ENCODE results near the gene RPL9. TPM values are rescaled to one million over a fixed set of nuclear protein-coding genes. Genes with fewer than 3 reads are reported as not detected.

Gene RPL9
- total and polyA plus RNA-seq, 4 donors: 1,118 to 6,864 (median 1,912) TPM

DNA sequence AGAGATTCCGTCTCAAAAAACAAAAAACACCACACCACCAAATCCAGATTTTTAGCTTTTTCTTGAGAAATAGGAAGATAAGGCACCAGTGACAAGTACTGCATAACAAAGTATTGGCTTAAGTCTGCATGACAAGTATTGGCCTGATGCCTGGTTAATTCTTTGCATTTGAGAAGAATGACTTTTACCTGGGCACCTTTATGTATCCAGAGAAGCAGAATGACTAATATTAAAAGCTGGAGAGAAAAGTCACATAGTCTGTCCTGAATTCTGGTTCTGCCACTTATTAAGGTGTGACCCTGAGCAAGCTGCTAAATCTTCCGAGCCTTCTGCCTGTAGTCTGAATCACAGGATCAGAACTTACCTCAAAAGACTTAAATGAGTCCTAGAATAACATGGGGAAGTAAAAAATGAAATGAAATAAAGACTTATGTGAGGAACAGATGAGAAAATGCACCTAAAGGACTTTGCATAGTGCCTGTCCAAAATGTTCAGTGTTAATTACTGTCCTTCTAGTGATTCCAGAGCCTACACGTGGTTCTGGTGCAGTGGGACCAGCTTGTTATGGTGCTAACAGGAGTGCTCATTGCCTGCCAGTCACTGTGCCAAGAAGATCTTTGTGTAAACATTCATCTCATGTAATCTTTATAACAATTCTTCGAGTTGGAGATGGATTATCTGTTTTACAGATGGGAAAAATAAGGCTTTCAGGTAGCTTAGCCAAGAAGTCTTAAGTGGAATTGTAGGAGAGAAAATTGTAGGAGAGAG, 36.9 kb upstream of the RPL9 start:
- peaks cover 2 to 4% of the 10 kb centered on the region in 2 donors for H3K36me3 ChIP-seq (ENCODE audit: control insufficient read depth in 1 of 2, insufficient read depth in 2 of 2, low read length in 1 of 2)
- ATAC-seq (ENCODE audit: low FRiP score) (no peak), DNase-seq (no peak)
- H3K4me3 ChIP-seq (ENCODE audit: low read length in 2 of 2): no peak overlapping the region
- no peaks in the 10 kb centered on the region for H3K4me1 ChIP-seq (ENCODE audit: control insufficient read depth in 1 of 2, insufficient read depth in 2 of 2, low read length in 2 of 2)
- WGBS, 2 donors: 48 to 55% methylated on average over 4 of the region's 4 CpGs
- H3K9me3 ChIP-seq (ENCODE audit: control insufficient read depth, low read length): no peaks in the 10 kb centered on the region
- H3K27ac ChIP-seq (ENCODE audit: low read depth in 1 of 2, low read length in 2 of 2): no peak overlapping the region
- intact Hi-C loops (cut with DNase I): no loop called here
- H3K27me3 ChIP-seq (ENCODE audit: control insufficient read depth in 1 of 2, insufficient read depth in 2 of 2, low read length in 1 of 2): no peaks in the 10 kb centered on the region

GRCh38 chr4:39494354-39494753, 35.6 kb upstream of the RPL9 start:
- H3K9me3 ChIP-seq (ENCODE audit: control insufficient read depth, low read length): no peaks in the 10 kb centered on the region
- no peaks in the 10 kb centered on the region for H3K27me3 ChIP-seq (ENCODE audit: control insufficient read depth in 1 of 2, insufficient read depth in 2 of 2, low read length in 1 of 2)
- H3K4me1 ChIP-seq (ENCODE audit: control insufficient read depth in 1 of 2, insufficient read depth in 2 of 2, low read length in 2 of 2): no peaks in the 10 kb centered on the region
- H3K4me3 ChIP-seq (ENCODE audit: low read length in 2 of 2): no peak overlapping the region
- H3K36me3 ChIP-seq (ENCODE audit: control insufficient read depth in 1 of 2, insufficient read depth in 2 of 2, low read length in 1 of 2): peaks cover 2 to 4% of the 10 kb centered on the region in 2 donors
- intact Hi-C loops (cut with DNase I): no loop called here
- no peak for ATAC-seq (ENCODE audit: low FRiP score)
- no peak for DNase-seq
- WGBS, 2 donors: 90 to 95% methylated on average over 1 of the region's 1 CpG
- H3K27ac ChIP-seq (ENCODE audit: low read depth in 1 of 2, low read length in 2 of 2): no peak overlapping the region

DNA sequence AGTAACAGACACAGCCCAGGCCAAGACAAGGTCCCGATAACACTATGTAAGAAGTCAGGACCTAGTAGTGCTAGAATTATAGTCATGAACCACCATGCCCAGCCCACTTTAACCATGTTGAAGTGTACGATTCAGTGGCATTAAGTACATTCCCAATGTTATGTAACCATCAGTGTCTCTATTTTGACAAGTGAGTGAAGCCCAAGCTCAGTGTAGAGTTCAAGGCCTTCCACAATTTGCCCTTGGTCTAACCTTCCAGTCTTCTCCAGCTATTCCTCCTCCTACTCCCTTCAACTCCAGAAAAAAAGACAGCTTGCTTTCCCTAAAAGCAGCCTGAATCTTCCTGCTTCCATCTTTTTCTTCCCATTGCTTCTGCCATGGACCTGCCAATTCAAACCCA, 31.6 kb upstream of the RPL9 start:
- H3K4me3 ChIP-seq (ENCODE audit: low read length in 2 of 2): no peak overlapping the region
- intact Hi-C loops (cut with DNase I): no loop called here
- no peaks in the 10 kb centered on the region for H3K36me3 ChIP-seq (ENCODE audit: control insufficient read depth in 1 of 2, insufficient read depth in 2 of 2, low read length in 1 of 2)
- 87 to 93% methylated on average over 2 of the region's 2 CpGs for WGBS, 2 donors
- ATAC-seq (ENCODE audit: low FRiP score) (no peak), DNase-seq (no peak)
- H3K27ac ChIP-seq (ENCODE audit: low read depth in 1 of 2, low read length in 2 of 2): no peak overlapping the region
- H3K4me1 ChIP-seq (ENCODE audit: control insufficient read depth in 1 of 2, insufficient read depth in 2 of 2, low read length in 2 of 2): no peaks in the 10 kb centered on the region
- no peaks in the 10 kb centered on the region for H3K27me3 ChIP-seq (ENCODE audit: control insufficient read depth in 1 of 2, insufficient read depth in 2 of 2, low read length in 1 of 2)
- no peaks in the 10 kb centered on the region for H3K9me3 ChIP-seq (ENCODE audit: control insufficient read depth, low read length)

DNA sequence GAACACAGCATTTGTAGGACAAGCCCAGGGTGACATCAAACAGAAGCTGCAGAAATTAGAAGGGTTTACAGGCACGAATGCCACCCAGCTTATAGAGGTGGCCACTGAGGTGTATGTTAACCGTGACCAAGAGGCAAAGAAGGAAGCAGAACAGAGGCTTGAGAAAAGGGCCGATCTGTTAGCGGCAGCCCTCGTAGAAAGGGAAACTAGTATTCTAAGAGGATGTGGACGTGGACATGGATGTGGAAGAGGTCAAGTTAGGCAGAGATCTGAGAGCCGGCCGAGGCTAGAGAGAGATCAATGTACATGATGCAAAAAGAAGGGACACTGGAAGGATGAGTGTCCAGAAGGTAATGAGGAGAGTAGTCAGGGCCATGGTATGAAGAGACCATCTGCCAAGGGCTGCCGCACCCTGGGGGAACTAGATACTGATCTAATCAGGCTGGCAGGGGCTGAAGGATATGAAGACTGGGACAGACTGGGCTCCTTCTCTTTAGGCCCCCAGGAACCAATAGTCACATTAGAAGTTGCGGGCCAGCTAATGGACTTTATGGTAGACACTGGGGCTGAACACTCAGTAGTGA, 27.6 kb upstream of the RPL9 start:
- no peak overlapping the region for H3K4me3 ChIP-seq (ENCODE audit: low read length in 2 of 2)
- WGBS, 2 donors: 84 to 85% methylated on average over 10 of the region's 10 CpGs
- no peak overlapping the region for H3K27ac ChIP-seq (ENCODE audit: low read depth in 1 of 2, low read length in 2 of 2)
- ATAC-seq (ENCODE audit: low FRiP score): no peak
- H3K4me1 ChIP-seq (ENCODE audit: control insufficient read depth in 1 of 2, insufficient read depth in 2 of 2, low read length in 2 of 2): no peaks in the 10 kb centered on the region
- no peak for DNase-seq
- no peaks in the 10 kb centered on the region for H3K36me3 ChIP-seq (ENCODE audit: control insufficient read depth in 1 of 2, insufficient read depth in 2 of 2, low read length in 1 of 2)
- H3K27me3 ChIP-seq (ENCODE audit: control insufficient read depth in 1 of 2, insufficient read depth in 2 of 2, low read length in 1 of 2): no peaks in the 10 kb centered on the region
- H3K9me3 ChIP-seq (ENCODE audit: control insufficient read depth, low read length): no peaks in the 10 kb centered on the region
- intact Hi-C loops (cut with DNase I): no loop called here

DNA sequence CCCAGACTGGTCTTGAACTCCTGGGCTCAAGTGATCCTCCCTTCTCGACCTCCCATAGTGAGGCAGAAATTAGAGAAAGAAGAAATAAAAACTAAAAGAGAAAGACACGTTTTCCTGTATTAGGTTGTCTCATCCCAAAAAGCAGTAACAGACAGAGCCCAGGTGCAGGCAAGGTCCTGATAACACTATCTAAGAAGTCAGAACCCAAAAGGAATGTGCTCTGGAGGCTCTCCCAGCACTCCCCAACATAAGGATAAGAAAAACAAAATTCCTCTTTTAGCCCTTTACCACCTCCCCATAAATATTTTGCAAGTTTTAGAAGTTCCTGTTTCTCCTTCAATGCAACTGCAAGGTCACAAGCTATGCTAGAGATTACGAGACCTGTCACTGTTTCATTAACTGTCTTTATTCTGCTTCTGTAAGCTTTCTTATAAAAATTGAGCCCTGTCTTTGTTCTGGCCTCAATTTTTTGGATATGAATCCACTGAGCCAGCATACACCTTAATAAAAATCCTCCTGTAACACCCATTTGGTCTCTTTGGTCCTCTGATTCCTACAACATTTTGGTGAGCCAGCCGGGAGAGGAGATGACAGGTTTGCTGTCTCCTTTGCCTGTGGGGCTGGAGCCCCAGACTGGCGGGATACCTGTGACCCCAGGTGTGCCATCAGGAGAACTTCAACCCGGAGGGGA, 26.0 kb upstream of the RPL9 start:
- no peak for ATAC-seq (ENCODE audit: low FRiP score)
- H3K27ac ChIP-seq (ENCODE audit: low read depth in 1 of 2, low read length in 2 of 2): no peak overlapping the region
- no peak for DNase-seq
- H3K36me3 ChIP-seq (ENCODE audit: control insufficient read depth in 1 of 2, insufficient read depth in 2 of 2, low read length in 1 of 2): no peaks in the 10 kb centered on the region
- no peak overlapping the region for H3K4me3 ChIP-seq (ENCODE audit: low read length in 2 of 2)
- H3K9me3 ChIP-seq (ENCODE audit: control insufficient read depth, low read length): no peaks in the 10 kb centered on the region
- H3K27me3 ChIP-seq (ENCODE audit: control insufficient read depth in 1 of 2, insufficient read depth in 2 of 2, low read length in 1 of 2): no peaks in the 10 kb centered on the region
- intact Hi-C loops (cut with DNase I): no loop called here
- no peaks in the 10 kb centered on the region for H3K4me1 ChIP-seq (ENCODE audit: control insufficient read depth in 1 of 2, insufficient read depth in 2 of 2, low read length in 2 of 2)
- WGBS, 2 donors: 83 to 87% methylated on average over 6 of the region's 6 CpGs

DNA sequence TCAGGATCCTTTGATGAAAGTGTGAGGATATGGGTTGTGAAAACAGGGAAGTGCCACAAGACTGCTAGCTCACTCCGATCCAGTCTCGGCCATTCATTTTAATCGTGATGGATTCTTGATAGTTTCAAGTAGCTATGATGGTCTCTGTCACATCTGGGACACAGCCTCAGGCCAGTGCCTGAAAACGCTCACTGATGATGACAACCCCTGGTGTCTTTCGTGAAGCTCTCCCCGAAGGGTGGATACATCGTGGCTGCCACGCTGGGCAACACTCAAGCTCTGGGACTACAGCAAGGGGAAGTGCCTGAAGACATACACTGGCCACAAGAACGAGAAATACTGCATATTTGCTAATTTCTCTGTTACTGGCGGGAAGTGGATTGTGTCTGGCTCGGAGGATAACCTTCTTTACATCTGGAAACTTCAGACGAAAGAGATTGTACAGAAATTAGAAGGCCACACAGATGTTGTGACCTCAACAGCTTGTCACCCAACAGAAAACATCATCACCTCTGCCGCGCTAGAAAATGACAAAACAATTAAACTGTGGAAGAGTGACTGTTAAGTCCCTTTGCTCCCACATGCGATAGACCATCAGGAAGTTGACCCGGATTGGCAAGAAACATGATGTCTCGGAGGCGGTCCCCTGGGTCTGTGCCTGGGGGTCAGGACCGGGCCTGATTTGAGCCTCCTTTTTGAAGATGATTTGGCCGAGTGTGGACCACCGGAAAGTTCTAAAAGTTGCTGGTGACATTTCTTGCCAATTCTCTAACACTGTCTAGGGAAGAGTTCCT, 22.4 kb upstream of the RPL9 start:
- ATAC-seq (ENCODE audit: low FRiP score) (no peak), DNase-seq (no peak)
- Histone ChIP-seq H3K36me3 (ENCODE audit: control insufficient read depth in 1 of 2, insufficient read depth in 2 of 2, low read length in 1 of 2) (no peaks in the 10 kb centered on the region), H3K27ac (ENCODE audit: low read depth in 1 of 2, low read length in 2 of 2) (no peak overlapping the region), H3K4me1 (ENCODE audit: control insufficient read depth in 1 of 2, insufficient read depth in 2 of 2, low read length in 2 of 2) (no peaks in the 10 kb centered on the region), H3K27me3 (ENCODE audit: control insufficient read depth in 1 of 2, insufficient read depth in 2 of 2, low read length in 1 of 2) (no peaks in the 10 kb centered on the region), H3K4me3 (ENCODE audit: low read length in 2 of 2) (no peak overlapping the region), H3K9me3 (ENCODE audit: control insufficient read depth, low read length) (no peaks in the 10 kb centered on the region)
- 84 to 88% methylated on average over 21 of the region's 21 CpGs for WGBS, 2 donors
- intact Hi-C loops (cut with DNase I): no loop called here

GRCh38 chr4:39480251-39480650, 21.5 kb upstream of the RPL9 start:
- Histone ChIP-seq H3K9me3 (ENCODE audit: control insufficient read depth, low read length) (no peaks in the 10 kb centered on the region), H3K4me1 (ENCODE audit: control insufficient read depth in 1 of 2, insufficient read depth in 2 of 2, low read length in 2 of 2) (no peaks in the 10 kb centered on the region), H3K4me3 (ENCODE audit: low read length in 2 of 2) (no peak overlapping the region), H3K27ac (ENCODE audit: low read depth in 1 of 2, low read length in 2 of 2) (no peak overlapping the region), H3K36me3 (ENCODE audit: control insufficient read depth in 1 of 2, insufficient read depth in 2 of 2, low read length in 1 of 2) (no peaks in the 10 kb centered on the region), H3K27me3 (ENCODE audit: control insufficient read depth in 1 of 2, insufficient read depth in 2 of 2, low read length in 1 of 2) (no peaks in the 10 kb centered on the region)
- WGBS, 2 donors: 95 to 96% methylated on average over 27 of the region's 27 CpGs
- ATAC-seq (ENCODE audit: low FRiP score) (no peak), DNase-seq (no peak)
- intact Hi-C loops (cut with DNase I): no loop called here

GRCh38 chr4:39476187-39476895, 17.6 kb upstream of the RPL9 start:
- H3K27ac ChIP-seq (ENCODE audit: low read depth in 1 of 2, low read length in 2 of 2): no peak overlapping the region
- H3K4me1 ChIP-seq (ENCODE audit: control insufficient read depth in 1 of 2, insufficient read depth in 2 of 2, low read length in 2 of 2): no peaks in the 10 kb centered on the region
- 31 to 38% methylated on average over 5 of the region's 5 CpGs for WGBS, 2 donors
- ATAC-seq (ENCODE audit: low FRiP score): no peak
- H3K36me3 ChIP-seq (ENCODE audit: control insufficient read depth in 1 of 2, insufficient read depth in 2 of 2, low read length in 1 of 2): no peaks in the 10 kb centered on the region
- H3K9me3 ChIP-seq (ENCODE audit: control insufficient read depth, low read length): no peaks in the 10 kb centered on the region
- intact Hi-C loops (cut with DNase I): no loop called here
- no peak overlapping the region for H3K4me3 ChIP-seq (ENCODE audit: low read length in 2 of 2)
- no peak for DNase-seq
- no peaks in the 10 kb centered on the region for H3K27me3 ChIP-seq (ENCODE audit: control insufficient read depth in 1 of 2, insufficient read depth in 2 of 2, low read length in 1 of 2)
